PC-3 (cell line): ENCODE measurements around the gene NPTXR.

Experiments
- CTCF ChIP-seq: fragments of 300-600 bp; sonication (generic); conservative IDR thresholded peaks from 2 replicates; pipeline ENCODE4 v1.5.1; 2017; ENCODE audit warnings: antibody characterized with exemption, low read depth, mild to moderate bottlenecking, low read length
- EZH2 ChIP-seq: fragments of 300-600 bp; sonication (generic); IDR thresholded peaks from one replicate; pipeline ENCODE4 v1.6.1; 2017; ENCODE audit warnings: antibody characterized with exemption, mild to moderate bottlenecking, low read length; ENCODE audit not compliant: unreplicated experiment

- TF ChIP-seq CTCF = no peak
- no peak for TF ChIP-seq EZH2
Observed at GRCh38 chr22:38861927-38862326, 18.1 kb upstream of the NPTXR start.
